Measurements from ENCODE around the gene RIIAD1.

RIIAD1 gene

GRCh38 chr1:151775894-151776664, 54.8 kb downstream of the RIIAD1 start:
- no peak overlapping the region for H3K9ac ChIP-seq (ENCODE audit: low read depth, low read length)
- H3K4me1 ChIP-seq (ENCODE audit: insufficient read depth, low read length) = peaks cover 5% of the 10 kb centered on the region; the same call in 1 of the 2 replicates
- peaks cover 3% of the 10 kb centered on the region; the same call in 1 of the 2 replicates for H3K36me3 ChIP-seq (ENCODE audit: insufficient read depth, low read length)
- no peaks in the 10 kb centered on the region for H3K9me3 ChIP-seq (ENCODE audit: control insufficient read depth, insufficient read depth, low read length)

- peaks cover 3% of the 10 kb centered on the region; the same call in 1 of the 2 replicates for H3K36me3 ChIP-seq (ENCODE audit: insufficient read depth, low read length)
- H3K9ac ChIP-seq (ENCODE audit: low read depth, low read length) = no peak overlapping the region
- no peaks in the 10 kb centered on the region for H3K9me3 ChIP-seq (ENCODE audit: control insufficient read depth, insufficient read depth, low read length)
- H3K4me1 ChIP-seq (ENCODE audit: insufficient read depth, low read length) = peaks cover 5% of the 10 kb centered on the region; the same call in 1 of the 2 replicates
Observed at GRCh38 chr1:151776665-151777062, 55.3 kb downstream of the RIIAD1 start.

- peaks cover 3% of the 10 kb centered on the region; the same call in 1 of the 2 replicates for H3K36me3 ChIP-seq (ENCODE audit: insufficient read depth, low read length)
- no peak overlapping the region for H3K9ac ChIP-seq (ENCODE audit: low read depth, low read length)
- no peaks in the 10 kb centered on the region for H3K9me3 ChIP-seq (ENCODE audit: control insufficient read depth, insufficient read depth, low read length)
- H3K4me1 ChIP-seq (ENCODE audit: insufficient read depth, low read length) = peaks cover 5% of the 10 kb centered on the region; the same call in 1 of the 2 replicates
Observed at GRCh38 chr1:151777317-151777716, 56.0 kb downstream of the RIIAD1 start.
